ENCODE data around the gene NECAB2.

GRCh38 chr16:83924686-83925085 is 43.4 kb upstream of the NECAB2 start:
- no peak for TF ChIP-seq SMC3 (conservative IDR thresholded peaks at IDR 0.05; ENCODE audit: poor library complexity)
- no peak for TF ChIP-seq CTCF (IDR thresholded peaks at IDR 0.05; ENCODE audit: poor library complexity, severe bottlenecking)
- TF ChIP-seq EP300 (conservative IDR thresholded peaks at IDR 0.05; ENCODE audit: poor library complexity, severe bottlenecking), result no peak
- TF ChIP-seq EZH2 (IDR thresholded peaks at IDR 0.05; ENCODE audit: borderline replicate concordance, insufficient read depth, low read length, poor library complexity, severe bottlenecking), result no peak
- no peak for TF ChIP-seq REST (IDR thresholded peaks at IDR 0.05; ENCODE audit: borderline replicate concordance)
- TF ChIP-seq TAF1 (IDR thresholded peaks at IDR 0.05; ENCODE audit: low read depth), result no peak

All from neural cell (in vitro differentiated cells).